ENCODE results near the gene AGFG2.

DNA sequence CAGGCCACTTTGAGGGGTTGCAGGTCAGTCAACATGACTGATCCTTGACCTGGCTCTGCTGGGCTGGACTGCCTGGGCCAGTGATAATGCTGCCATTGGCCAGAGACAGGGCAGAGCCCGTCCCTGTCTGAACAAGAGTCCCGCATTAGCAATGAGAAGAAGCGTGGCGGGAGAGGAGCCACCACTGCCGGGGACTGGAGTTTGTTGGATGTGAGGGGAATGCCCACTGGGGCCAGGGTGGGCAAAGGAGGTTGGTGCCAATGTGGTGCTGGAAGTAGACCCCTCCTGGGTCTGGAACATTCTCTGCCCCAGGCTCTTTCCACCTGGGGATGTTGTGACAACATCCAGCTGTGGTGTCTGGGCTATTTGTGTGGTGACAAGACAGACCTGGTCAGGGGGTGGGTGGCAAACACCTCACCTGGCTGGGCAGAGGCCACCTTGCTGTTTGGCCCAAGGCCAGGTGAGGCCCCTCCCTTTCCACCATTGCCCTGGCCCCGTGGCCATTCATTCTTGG is 27.1 kb downstream of the AGFG2 start:
- TF ChIP-seq CEBPB (IDR thresholded peaks at IDR 0.05; ENCODE audit: low read depth, low read length) (no peak), POLR2A (IDR thresholded peaks at IDR 0.05; ENCODE audit: low read depth, low read length) (no peak), FOS (IDR thresholded peaks at IDR 0.05; ENCODE audit: low read depth, low read length) (no peak), MXI1 (IDR thresholded peaks at IDR 0.05; ENCODE audit: borderline replicate concordance, low read depth, low read length) (no peak)
- TF ChIP-seq, protein P1, sequence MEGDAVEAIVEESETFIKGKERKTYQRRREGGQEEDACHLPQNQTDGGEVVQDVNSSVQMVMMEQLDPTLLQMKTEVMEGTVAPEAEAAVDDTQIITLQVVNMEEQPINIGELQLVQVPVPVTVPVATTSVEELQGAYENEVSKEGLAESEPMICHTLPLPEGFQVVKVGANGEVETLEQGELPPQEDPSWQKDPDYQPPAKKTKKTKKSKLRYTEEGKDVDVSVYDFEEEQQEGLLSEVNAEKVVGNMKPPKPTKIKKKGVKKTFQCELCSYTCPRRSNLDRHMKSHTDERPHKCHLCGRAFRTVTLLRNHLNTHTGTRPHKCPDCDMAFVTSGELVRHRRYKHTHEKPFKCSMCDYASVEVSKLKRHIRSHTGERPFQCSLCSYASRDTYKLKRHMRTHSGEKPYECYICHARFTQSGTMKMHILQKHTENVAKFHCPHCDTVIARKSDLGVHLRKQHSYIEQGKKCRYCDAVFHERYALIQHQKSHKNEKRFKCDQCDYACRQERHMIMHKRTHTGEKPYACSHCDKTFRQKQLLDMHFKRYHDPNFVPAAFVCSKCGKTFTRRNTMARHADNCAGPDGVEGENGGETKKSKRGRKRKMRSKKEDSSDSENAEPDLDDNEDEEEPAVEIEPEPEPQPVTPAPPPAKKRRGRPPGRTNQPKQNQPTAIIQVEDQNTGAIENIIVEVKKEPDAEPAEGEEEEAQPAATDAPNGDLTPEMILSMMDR (conservative IDR thresholded peaks at IDR 0.05; ENCODE audit: low read depth, low read length) = no peak
- TF ChIP-seq, protein P2, sequence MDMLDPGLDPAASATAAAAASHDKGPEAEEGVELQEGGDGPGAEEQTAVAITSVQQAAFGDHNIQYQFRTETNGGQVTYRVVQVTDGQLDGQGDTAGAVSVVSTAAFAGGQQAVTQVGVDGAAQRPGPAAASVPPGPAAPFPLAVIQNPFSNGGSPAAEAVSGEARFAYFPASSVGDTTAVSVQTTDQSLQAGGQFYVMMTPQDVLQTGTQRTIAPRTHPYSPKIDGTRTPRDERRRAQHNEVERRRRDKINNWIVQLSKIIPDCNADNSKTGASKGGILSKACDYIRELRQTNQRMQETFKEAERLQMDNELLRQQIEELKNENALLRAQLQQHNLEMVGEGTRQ (IDR thresholded peaks at IDR 0.05; ENCODE audit: low read depth, low read length) = no peak
